Tibial nerve (tissue), 4 donors: ENCODE data around the gene KCTD13. TPM values are rescaled to one million over a fixed set of nuclear protein-coding genes. Genes with fewer than 3 reads are reported as not detected.
"Not testable (repeated sequence)": the region's sequence is repeated elsewhere in the genome, so short reads cannot be mapped to it uniquely, and the experiment has no call there.

ENCODE experiments used
- DNase-seq, 2 donors: peaks; one replicate each; pipeline ENCODE4 v3.0.0-alpha.2; 2019; ENCODE audit warnings: low spot score in 2 of 2
- H3K27ac ChIP-seq, 4 donors: fragments of 200-600 bp; sonication (generic) in 3 of 4; one replicate each; pipeline ENCODE4 v1.5.1; 2017 to 2019; ENCODE audit warnings: mild to moderate bottlenecking in 1 of 4
- H3K27me3 ChIP-seq, 2 donors: fragments of 200-600 bp; sonication (generic) in 1 of 2; one replicate each; pipeline versions ENCODE4 v1.5.1 to v1.6.0; 2017 to 2019
- H3K36me3 ChIP-seq, 3 donors: fragments of 200-600 bp; sonication (generic); one replicate each; pipeline ENCODE4 v1.5.1; 2018 to 2019
- H3K4me1 ChIP-seq, 4 donors: fragments of 200-600 bp; sonication (generic) in 3 of 4; one replicate each; pipeline ENCODE4 v1.5.1; 2017 to 2019
- H3K4me3 ChIP-seq, 4 donors: fragments of 200-600 bp; sonication (generic) in 3 of 4; one replicate each; pipeline ENCODE4 v1.5.1; 2017 to 2019; ENCODE audit warnings: mild to moderate bottlenecking in 1 of 4, moderate library complexity in 1 of 4
- H3K9me3 ChIP-seq, 4 donors: fragments of 200-600 bp; sonication (generic) in 3 of 4; one replicate each; pipeline ENCODE4 v1.5.1; 2017 to 2019
- CTCF ChIP-seq, 5 experiments: fragments of 200-600 bp in 3 of 5; fragments of 450-650 bp in 2 of 5; sonication (generic) in 3 of 5; IDR thresholded peaks; one replicate each; pipeline ENCODE4 v1.5.1; 2016 to 2019; ENCODE audit warnings: antibody characterized with exemption in 5 of 5, mild to moderate bottlenecking in 3 of 5, moderate library complexity in 2 of 5
- EP300 ChIP-seq, 2 donors: sonication (generic); formaldehyde crosslinking; IDR thresholded peaks; one replicate each; pipeline ENCODE4 v1.6.1; 2017; ENCODE audit warnings: antibody characterized with exemption in 2 of 2, mild to moderate bottlenecking in 1 of 2
- POLR2A ChIP-seq, 2 donors: fragments of 450-650 bp; IDR thresholded peaks; one replicate each; pipeline ENCODE4 v1.6.1; 2017; ENCODE audit warnings: antibody characterized with exemption in 2 of 2, mild to moderate bottlenecking in 2 of 2, moderate library complexity in 2 of 2
- WGBS, 2 donors: methylation state at CpG; one replicate each; pipeline ENCODE4 v1.1.5; 2018; 5-methylcytosine and 5-hydroxymethylcytosine counted together
- total RNA-seq, 4 donors: library from RNA; depleted of rRNA; stranded (reverse); fragments of >200 nt; gene quantifications; one replicate each; pipeline ENCODE4 v1.1.0, GENCODE V29; 2016

Gene KCTD13
- total RNA-seq, 4 donors from 2014 or later, result 31.0 to 81.0 (median 38.7) TPM

GRCh38 chr16:29875206-29875605 lies 50.8 kb downstream of the KCTD13 start:
- WGBS, 2 donors, result 88 to 90% methylated on average over 5 to 6 of the region's 6 CpGs
- Histone ChIP-seq H3K36me3 (no peaks in the 10 kb centered on the region), H3K4me3 (no peak overlapping the region), H3K9me3 (no peaks in the 10 kb centered on the region), H3K27ac (no peak overlapping the region), H3K4me1 (peaks cover 0 to 14% (median 3%) of the 10 kb centered on the region in 4 donors), H3K27me3 (peaks cover 3 to 57% of the 10 kb centered on the region in 2 donors)
- DNase-seq, result no peak
- TF ChIP-seq POLR2A (IDR thresholded peaks at IDR 0.05) (no peak), EP300 (IDR thresholded peaks at IDR 0.05) (no peak), CTCF (IDR thresholded peaks at IDR 0.05) (no peak)

GRCh38 chr16:29873319-29873718 lies 52.7 kb downstream of the KCTD13 start:
- H3K36me3 ChIP-seq, result no peaks in the 10 kb centered on the region
- peaks cover 0 to 14% (median 3%) of the 10 kb centered on the region in 4 donors for H3K4me1 ChIP-seq
- WGBS, 2 donors, result 77 to 88% methylated on average over 19 to 21 of the region's 26 CpGs
- no peak overlapping the region for H3K27ac ChIP-seq
- TF ChIP-seq EP300 (IDR thresholded peaks at IDR 0.05) (no peak), CTCF (IDR thresholded peaks at IDR 0.05) (no peak), POLR2A (IDR thresholded peaks at IDR 0.05) (no peak)
- no peaks in the 10 kb centered on the region for H3K9me3 ChIP-seq
- no peak for DNase-seq
- peaks cover 3 to 38% of the 10 kb centered on the region in 2 donors for H3K27me3 ChIP-seq
- H3K4me3 ChIP-seq, result no peak overlapping the region

- 91 to 93% methylated on average over 14 to 16 of the region's 16 CpGs for WGBS, 2 donors
- no peaks in the 10 kb centered on the region for H3K36me3 ChIP-seq
- DNase-seq, result no peak
These were observed 54.0 kb downstream of the KCTD13 start for GRCh38 chr16:29871822-29872546.

GRCh38 chr16:29869067-29869466 lies 57.0 kb downstream of the KCTD13 start:
- 82 to 87% methylated on average over 8 of the region's 8 CpGs for WGBS, 2 donors

More at GRCh38 chr16:29871822-29872546, 54.0 kb downstream of the KCTD13 start:
- TF ChIP-seq POLR2A (IDR thresholded peaks at IDR 0.05), result no peak
- no peak for TF ChIP-seq CTCF (IDR thresholded peaks at IDR 0.05)
- TF ChIP-seq EP300 (IDR thresholded peaks at IDR 0.05), result no peak
- H3K27me3 ChIP-seq, result peaks cover 0 to 25% of the 10 kb centered on the region in 2 donors
- no peak overlapping the region for H3K27ac ChIP-seq
- H3K9me3 ChIP-seq, result no peaks in the 10 kb centered on the region
- H3K4me1 ChIP-seq, result peaks cover 0 to 9% (median 3%) of the 10 kb centered on the region in 4 donors
- no peak overlapping the region for H3K4me3 ChIP-seq

GRCh38 chr16:29868396-29869009 lies 57.5 kb downstream of the KCTD13 start:
- Histone ChIP-seq H3K36me3 (no peaks in the 10 kb centered on the region), H3K4me3 (no peak overlapping the region), H3K4me1 (peaks cover 0 to 4% (median 0%) of the 10 kb centered on the region in 4 donors), H3K27ac (no peak overlapping the region), H3K27me3 (no peaks in the 10 kb centered on the region), H3K9me3 (no peaks in the 10 kb centered on the region)
- TF ChIP-seq POLR2A (IDR thresholded peaks at IDR 0.05) (no peak), EP300 (IDR thresholded peaks at IDR 0.05) (no peak), CTCF (IDR thresholded peaks at IDR 0.05) (no peak)
- DNase-seq, result no peak
- 79 to 82% methylated on average over 6 to 8 of the region's 8 CpGs for WGBS, 2 donors

More at GRCh38 chr16:29869067-29869466, 57.0 kb downstream of the KCTD13 start:
- not testable (repeated sequence) for DNase-seq, H3K9me3 ChIP-seq, H3K36me3 ChIP-seq, H3K4me3 ChIP-seq, H3K4me1 ChIP-seq, H3K27ac ChIP-seq, H3K27me3 ChIP-seq
